ENCODE data around the gene LTBP3. TPM values are rescaled to one million over a fixed set of nuclear protein-coding genes. Genes with fewer than 3 reads are reported as not detected.

The LTBP3 gene
- total RNA-seq (100 to 1,000 TPM; 112 to 126 TPM), polyA plus RNA-seq (ENCODE audit: insufficient read depth, low read depth, low replicate concordance) (58.1 TPM)
- long read RNA-seq, donor 1, partial matches to known transcripts: 49 of 52 reads
- long read RNA-seq, donor 1, other reads (novel, unspliced or antisense): 0 of 52 reads
- long read RNA-seq, donor 2, partial matches to known transcripts: 23 of 25 reads
- long read RNA-seq, donor 2, other reads (novel, unspliced or antisense): 0 of 25 reads

DNA sequence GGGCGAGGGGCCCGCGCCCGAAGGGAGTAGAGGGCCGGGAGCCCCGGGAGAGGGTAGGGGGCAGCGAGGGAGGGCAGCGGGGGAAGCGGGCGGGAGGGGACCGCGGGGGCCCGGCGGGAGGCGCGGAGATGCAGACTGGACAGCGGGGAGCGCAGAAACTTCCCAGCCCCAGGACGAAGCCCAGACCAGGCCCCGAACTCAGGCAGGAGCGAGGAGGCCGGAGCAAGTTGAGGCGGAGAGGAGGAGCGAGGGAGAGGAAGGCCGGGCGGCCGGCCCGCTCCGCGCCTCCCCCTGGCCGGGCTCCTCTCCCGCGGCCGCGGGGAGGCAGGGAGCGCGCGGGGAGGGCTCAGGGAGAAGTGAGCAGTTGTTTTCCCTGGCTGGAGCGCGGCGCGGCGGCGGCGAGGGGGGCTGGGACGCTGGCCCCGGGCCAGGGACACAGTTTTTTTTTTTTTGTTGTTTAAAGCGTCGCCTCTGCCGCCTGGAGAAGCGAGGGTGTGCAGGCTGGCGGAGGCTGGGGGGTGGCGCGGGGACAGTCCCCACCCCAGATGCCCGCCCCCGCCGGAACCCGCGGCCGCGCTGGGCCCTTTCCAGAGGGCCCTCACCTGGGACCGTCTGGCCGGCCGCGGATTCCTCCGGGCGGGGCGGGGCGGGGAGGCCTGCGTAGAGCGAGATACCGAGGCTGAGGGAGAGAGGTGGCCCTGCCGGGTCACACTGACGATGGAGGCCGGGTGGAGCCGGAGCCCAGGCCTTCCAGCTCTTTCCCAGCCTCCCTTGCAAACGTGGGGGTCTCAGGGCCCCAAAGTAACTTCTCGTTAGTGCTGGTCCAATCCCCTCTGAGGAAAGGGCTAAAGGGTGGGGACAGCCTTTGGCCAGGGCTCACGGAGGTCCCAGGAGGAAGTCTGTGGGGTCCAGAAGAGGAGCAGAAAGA lies at the start of gene LTBP3:
Gene LTBP3 (minus strand): TSS at position 358 of the 928 bp plus-strand sequence. CDS start 400 bp downstream, outside the sequence.
- H3K36me3 ChIP-seq (ENCODE audit: low read depth, missing control alignments): no peaks in the 10 kb centered on the region
- 1% methylated on average over 27 to 78 of the region's 79 CpGs for WGBS, 2 donors
- peak; percentile 76 for DNase-seq

DNA sequence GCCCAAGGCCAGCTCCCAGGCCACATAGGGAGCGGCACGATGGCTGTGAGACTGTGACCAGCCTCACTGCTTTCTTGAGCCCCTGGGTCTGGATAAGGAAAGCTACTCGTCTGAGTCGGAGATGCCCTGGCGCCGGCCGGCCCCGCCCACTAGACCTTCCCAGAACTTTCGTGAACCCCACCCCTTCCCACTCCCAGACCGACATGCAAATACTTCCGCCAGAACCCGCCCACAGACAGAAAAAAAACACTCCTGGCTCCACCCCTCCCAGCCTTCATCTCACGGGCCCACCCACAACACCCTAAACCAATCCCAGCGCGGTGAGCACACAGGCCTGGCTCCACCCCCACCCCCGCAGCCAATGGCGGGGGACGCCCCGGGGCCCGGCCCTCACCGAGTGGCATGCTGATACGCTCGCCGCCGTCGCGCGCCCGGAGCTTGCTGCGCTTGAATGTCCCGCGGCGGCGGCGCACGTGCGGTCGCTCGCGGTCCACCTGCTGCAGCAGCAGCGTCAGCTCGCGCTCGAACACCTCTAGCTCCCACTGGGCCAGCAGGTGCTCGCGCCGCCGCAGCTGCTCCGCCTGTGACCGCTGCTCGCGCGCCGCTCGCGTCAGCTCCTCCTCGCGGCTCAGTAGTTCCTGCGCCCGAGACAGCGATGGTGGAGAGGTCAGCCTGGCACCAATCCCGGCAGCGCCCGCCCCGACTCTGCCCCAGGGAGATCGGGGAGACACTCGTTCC lies 48.9 kb upstream of the LTBP3 start:
- TF ChIP-seq, protein P1, sequence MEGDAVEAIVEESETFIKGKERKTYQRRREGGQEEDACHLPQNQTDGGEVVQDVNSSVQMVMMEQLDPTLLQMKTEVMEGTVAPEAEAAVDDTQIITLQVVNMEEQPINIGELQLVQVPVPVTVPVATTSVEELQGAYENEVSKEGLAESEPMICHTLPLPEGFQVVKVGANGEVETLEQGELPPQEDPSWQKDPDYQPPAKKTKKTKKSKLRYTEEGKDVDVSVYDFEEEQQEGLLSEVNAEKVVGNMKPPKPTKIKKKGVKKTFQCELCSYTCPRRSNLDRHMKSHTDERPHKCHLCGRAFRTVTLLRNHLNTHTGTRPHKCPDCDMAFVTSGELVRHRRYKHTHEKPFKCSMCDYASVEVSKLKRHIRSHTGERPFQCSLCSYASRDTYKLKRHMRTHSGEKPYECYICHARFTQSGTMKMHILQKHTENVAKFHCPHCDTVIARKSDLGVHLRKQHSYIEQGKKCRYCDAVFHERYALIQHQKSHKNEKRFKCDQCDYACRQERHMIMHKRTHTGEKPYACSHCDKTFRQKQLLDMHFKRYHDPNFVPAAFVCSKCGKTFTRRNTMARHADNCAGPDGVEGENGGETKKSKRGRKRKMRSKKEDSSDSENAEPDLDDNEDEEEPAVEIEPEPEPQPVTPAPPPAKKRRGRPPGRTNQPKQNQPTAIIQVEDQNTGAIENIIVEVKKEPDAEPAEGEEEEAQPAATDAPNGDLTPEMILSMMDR (IDR thresholded peaks at IDR 0.05): no peak
- TF ChIP-seq POLR2A (IDR thresholded peaks at IDR 0.05): no peak
- Histone ChIP-seq H3K36me3 (ENCODE audit: low read depth, missing control alignments) (no peaks in the 10 kb centered on the region), H3K4me3 (peak overlapping the region; percentile 46 to 47), H3K27me3 (no peaks in the 10 kb centered on the region), H3K9me3 (no peaks in the 10 kb centered on the region), H3K4me1 (peaks cover 36% of the 10 kb centered on the region), H3K27ac (peak overlapping the region; percentile 69 to 75)
- 33 to 41% methylated on average over 59 to 60 of the region's 67 CpGs for WGBS, 2 donors
- intact Hi-C loops (cut with DNase I; ENCODE audit: low total_unique reads): no loop called here
- DNase-seq: peak; percentile 94

More for the DNA sequence above, at the start of gene LTBP3:
- TF ChIP-seq, protein P1 (IDR thresholded peaks at IDR 0.05): no peak
- no peak for TF ChIP-seq POLR2A (IDR thresholded peaks at IDR 0.05)
- intact Hi-C loops (cut with DNase I; ENCODE audit: low total_unique reads): no loop called here
- Histone ChIP-seq H3K9me3 (no peaks in the 10 kb centered on the region), H3K27me3 (no peaks in the 10 kb centered on the region), H3K27ac (peak within 1 kb of the TSS; percentile 93 to 95), H3K4me1 (peaks cover 40% of the 10 kb centered on the region), H3K4me3 (peak within 1 kb of the TSS; percentile 63 to 67)

DNA sequence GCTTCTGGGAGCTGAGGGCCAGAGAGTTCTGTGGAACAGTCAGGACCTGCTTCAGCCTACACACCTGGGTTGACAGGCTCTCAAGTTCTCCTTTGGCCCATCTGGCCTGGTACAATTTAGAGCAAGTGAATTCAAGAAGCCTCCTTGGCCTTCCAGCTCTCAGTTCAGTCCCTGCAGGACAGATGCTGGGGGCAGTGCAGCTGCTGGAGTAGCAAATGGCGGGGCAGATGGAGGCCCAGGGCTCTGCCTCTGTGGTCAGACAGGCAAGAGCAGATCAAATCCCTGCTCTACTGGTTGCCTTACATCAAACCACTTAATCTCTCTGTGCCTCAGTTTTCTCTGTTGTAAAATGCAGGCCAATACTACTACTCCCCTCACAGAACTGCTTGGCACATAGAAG lies 46.1 kb upstream of the LTBP3 start:
- DNase-seq: no peak
- Histone ChIP-seq H3K9me3 (no peaks in the 10 kb centered on the region), H3K36me3 (ENCODE audit: low read depth, missing control alignments) (no peaks in the 10 kb centered on the region), H3K4me1 (peaks cover 13% of the 10 kb centered on the region), H3K27ac (no peak overlapping the region), H3K4me3 (no peak overlapping the region), H3K27me3 (no peaks in the 10 kb centered on the region)
- TF ChIP-seq POLR2A (IDR thresholded peaks at IDR 0.05): no peak
- TF ChIP-seq, protein P1 (IDR thresholded peaks at IDR 0.05): no peak
- 76% methylated on average over 1 of the region's 1 CpG; no CpG with 5 or more reads in 1 of the 2 donors for WGBS, 2 donors
- intact Hi-C loops (cut with DNase I; ENCODE audit: low total_unique reads): no loop called here

DNA sequence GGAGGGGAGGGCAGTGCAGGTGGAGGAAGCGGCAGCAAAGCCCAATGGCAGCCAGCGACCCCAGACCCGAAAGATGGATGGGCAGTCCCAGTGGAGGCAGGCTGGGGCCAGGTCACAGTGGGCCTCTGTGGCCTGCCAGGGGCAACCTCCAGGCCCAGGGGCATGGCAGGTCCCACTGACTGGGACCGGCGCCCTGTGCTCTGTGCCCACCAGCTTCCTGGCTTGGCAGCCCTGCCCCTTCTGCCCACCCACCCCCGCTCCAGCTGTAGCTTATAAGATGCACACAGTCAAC lies 41.7 kb upstream of the LTBP3 start:
- DNase-seq: no peak
- no peaks in the 10 kb centered on the region for H3K27me3 ChIP-seq
- no peaks in the 10 kb centered on the region for H3K4me1 ChIP-seq
- H3K4me3 ChIP-seq: no peak overlapping the region
- no peak for TF ChIP-seq POLR2A (IDR thresholded peaks at IDR 0.05)
- no peak overlapping the region for H3K27ac ChIP-seq
- intact Hi-C loops (cut with DNase I; ENCODE audit: low total_unique reads): no loop called here
- H3K9me3 ChIP-seq: no peaks in the 10 kb centered on the region
- WGBS, 2 donors: 96 to 97% methylated on average over 5 to 6 of the region's 6 CpGs
- H3K36me3 ChIP-seq (ENCODE audit: low read depth, missing control alignments): no peaks in the 10 kb centered on the region
